ENCODE data around the gene SPDYE6. TPM values are rescaled to one million over a fixed set of nuclear protein-coding genes. Genes with fewer than 3 reads are reported as not detected.
"Not testable (repeated sequence)": the region's sequence is repeated elsewhere in the genome, so short reads cannot be mapped to it uniquely, and the experiment has no call there.

SPDYE6 gene
- total and polyA plus RNA-seq, 7 experiments from 2014 or later = 0.14 to 0.51 (median 0.25) TPM; not detected in 4

- CTCF ChIA-PET = no interaction called here
- no peak for ATAC-seq
- H3K27me3 Mint-ChIP-seq = peaks cover 0 to 3% (median 0%) of the 10 kb centered on the region in 5 donors
- no peak overlapping the region for H3K27ac Mint-ChIP-seq
- H3K4me3 ChIP-seq (ENCODE audit: low read length) = no peak overlapping the region
- no peak for DNase-seq
- no peaks in the 10 kb centered on the region for H3K36me3 Mint-ChIP-seq
- H3K27me3 ChIP-seq (ENCODE audit: control insufficient read depth in 2 of 2, insufficient read depth in 2 of 2, low read length in 2 of 2) = no peaks in the 10 kb centered on the region
- no peak overlapping the region for H3K27ac ChIP-seq (ENCODE audit: low read depth, low read length)
- no peak overlapping the region for H3K4me3 Mint-ChIP-seq
- H3K4me1 ChIP-seq (ENCODE audit: control insufficient read depth in 2 of 2, insufficient read depth in 2 of 2, low read length in 2 of 2) = peaks cover 0 to 10% of the 10 kb centered on the region in 2 donors
- H3K36me3 ChIP-seq (ENCODE audit: control insufficient read depth in 2 of 3, insufficient read depth in 3 of 3, low read length in 3 of 3) = no peaks in the 10 kb centered on the region
- intact Hi-C loops (cut with micrococcal nuclease) = no loop called here
- H3K4me1 Mint-ChIP-seq = peaks cover 0 to 9% (median 0%) of the 10 kb centered on the region in 7 donors
- H3K9me3 Mint-ChIP-seq = no peaks in the 10 kb centered on the region
- POLR2A ChIA-PET = no interaction called here
- no peaks in the 10 kb centered on the region for H3K9me3 ChIP-seq (ENCODE audit: control insufficient read depth in 2 of 3, low read length in 3 of 3)
Observed at GRCh38 chr7:102302025-102302424, 54.2 kb downstream of the SPDYE6 start.

DNA sequence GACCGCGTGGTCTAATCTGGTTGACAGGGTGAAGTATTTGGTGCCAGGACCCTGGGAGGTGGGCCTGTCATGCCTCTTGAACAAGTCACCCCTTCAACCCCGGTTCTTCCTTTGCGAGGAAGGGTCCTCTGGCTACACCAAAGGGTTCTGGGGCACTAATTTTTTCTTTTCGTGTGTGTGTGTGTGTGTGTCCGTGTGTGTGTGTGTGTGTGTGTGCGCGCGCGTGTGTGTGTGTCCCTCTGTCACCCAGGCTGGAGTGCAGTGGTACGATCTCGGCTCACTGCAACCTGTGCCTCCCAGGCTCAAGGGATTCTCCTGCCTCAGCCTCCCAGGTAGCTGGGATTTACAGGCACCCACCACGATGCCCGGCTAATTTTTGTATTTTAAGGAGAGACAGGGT lies 54.9 kb downstream of the SPDYE6 start:
- H3K36me3 ChIP-seq (ENCODE audit: control insufficient read depth in 2 of 3, insufficient read depth in 3 of 3, low read length in 3 of 3); intact Hi-C loops (cut with micrococcal nuclease); H3K9me3 Mint-ChIP-seq; POLR2A ChIA-PET; H3K4me3 Mint-ChIP-seq; H3K4me1 ChIP-seq (ENCODE audit: control insufficient read depth in 2 of 2, insufficient read depth in 2 of 2, low read length in 2 of 2); H3K27me3 Mint-ChIP-seq; DNase-seq; ATAC-seq; H3K27ac Mint-ChIP-seq; H3K4me3 ChIP-seq (ENCODE audit: low read length); H3K9me3 ChIP-seq (ENCODE audit: control insufficient read depth in 2 of 3, low read length in 3 of 3); H3K4me1 Mint-ChIP-seq; CTCF ChIA-PET; H3K36me3 Mint-ChIP-seq; H3K27ac ChIP-seq (ENCODE audit: low read depth, low read length); H3K27me3 ChIP-seq (ENCODE audit: control insufficient read depth in 2 of 2, insufficient read depth in 2 of 2, low read length in 2 of 2): not testable (repeated sequence)

DNA sequence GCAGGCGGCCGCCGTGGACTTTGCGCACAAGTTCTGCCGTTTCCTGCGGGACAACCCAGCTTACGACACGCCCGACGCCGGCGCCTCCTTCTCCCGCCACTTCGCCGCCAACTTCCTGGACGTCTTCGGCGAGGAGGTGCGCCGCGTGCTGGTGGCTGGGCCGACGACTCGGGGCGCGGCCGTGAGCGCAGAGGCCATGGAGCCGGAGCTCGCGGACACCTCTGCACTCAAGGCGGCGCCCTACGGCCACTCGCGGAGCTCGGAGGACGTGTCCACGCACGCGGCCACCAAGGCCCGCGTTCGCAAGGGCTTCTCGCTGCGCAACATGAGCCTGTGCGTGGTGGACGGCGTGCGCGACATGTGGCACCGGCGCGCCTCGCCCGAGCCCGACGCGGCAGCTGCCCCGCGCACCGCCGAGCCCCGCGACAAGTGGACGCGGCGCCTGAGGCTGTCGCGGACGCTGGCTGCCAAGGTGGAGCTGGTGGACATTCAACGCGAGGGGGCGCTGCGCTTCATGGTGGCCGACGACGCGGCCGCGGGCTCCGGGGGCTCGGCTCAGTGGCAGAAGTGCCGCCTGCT lies 55.5 kb downstream of the SPDYE6 start:
- no peaks in the 10 kb centered on the region for H3K36me3 Mint-ChIP-seq
- Histone ChIP-seq H3K27me3 (ENCODE audit: control insufficient read depth in 2 of 2, insufficient read depth in 2 of 2, low read length in 2 of 2) (no peaks in the 10 kb centered on the region), H3K9me3 (ENCODE audit: control insufficient read depth in 2 of 3, low read length in 3 of 3) (no peaks in the 10 kb centered on the region), H3K27ac (ENCODE audit: low read depth, low read length) (no peak overlapping the region), H3K4me3 (ENCODE audit: low read length) (no peak overlapping the region), H3K4me1 (ENCODE audit: control insufficient read depth in 2 of 2, insufficient read depth in 2 of 2, low read length in 2 of 2) (no peaks in the 10 kb centered on the region), H3K36me3 (ENCODE audit: control insufficient read depth in 2 of 3, insufficient read depth in 3 of 3, low read length in 3 of 3) (no peaks in the 10 kb centered on the region)
- ChIA-PET CTCF (no interaction called here), POLR2A (no interaction called here)
- no peak for DNase-seq
- peaks cover 0 to 3% (median 0%) of the 10 kb centered on the region in 5 donors for H3K27me3 Mint-ChIP-seq
- H3K27ac Mint-ChIP-seq = no peak overlapping the region
- intact Hi-C loops (cut with micrococcal nuclease) = no loop called here
- no peak overlapping the region for H3K4me3 Mint-ChIP-seq
- H3K4me1 Mint-ChIP-seq = peaks cover 0 to 9% (median 0%) of the 10 kb centered on the region in 7 donors
- ATAC-seq = no peak
- H3K9me3 Mint-ChIP-seq = no peaks in the 10 kb centered on the region

DNA sequence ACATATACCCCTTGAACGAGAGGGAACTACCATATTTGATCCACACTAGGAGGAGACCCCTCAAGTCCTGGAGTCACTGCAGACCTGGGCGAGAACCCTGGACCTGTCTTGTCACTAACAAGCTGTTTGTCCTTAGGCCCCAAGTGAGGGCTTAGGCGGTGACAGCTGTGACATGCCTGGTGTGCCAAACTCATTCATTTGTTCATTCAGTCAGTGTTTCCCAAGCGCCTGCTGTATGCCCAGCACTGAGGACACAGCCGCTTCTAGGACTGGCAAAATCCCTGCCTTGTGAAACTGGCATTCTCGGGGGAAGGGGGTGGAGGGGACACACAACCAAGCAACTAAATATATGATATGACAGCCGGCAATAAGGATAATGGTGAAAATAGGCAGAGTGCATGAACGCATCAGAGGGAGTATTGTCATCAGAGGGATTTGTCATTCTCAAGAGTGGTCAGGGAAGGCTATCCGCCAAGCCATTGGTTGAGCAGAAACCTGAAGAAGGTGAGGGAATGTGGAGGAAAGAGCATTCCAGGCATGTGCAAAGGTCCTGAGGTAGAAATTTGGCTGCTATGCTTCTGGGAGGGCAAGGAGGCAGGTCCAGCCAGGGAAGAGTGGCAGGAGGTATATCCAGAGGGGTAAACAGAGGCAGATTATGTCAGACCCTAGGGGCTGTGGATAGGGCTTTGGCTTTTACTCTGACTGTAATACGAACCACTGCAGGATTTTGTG lies 58.6 kb downstream of the SPDYE6 start:
- no peaks in the 10 kb centered on the region for H3K9me3 ChIP-seq (ENCODE audit: control insufficient read depth in 2 of 3, low read length in 3 of 3)
- ATAC-seq (no peak), DNase-seq (no peak)
- H3K27ac Mint-ChIP-seq = no peak overlapping the region
- peaks cover 0 to 3% (median 0%) of the 10 kb centered on the region in 5 donors for H3K27me3 Mint-ChIP-seq
- CTCF ChIA-PET = no interaction called here
- no peaks in the 10 kb centered on the region for H3K9me3 Mint-ChIP-seq
- H3K27ac ChIP-seq (ENCODE audit: low read depth, low read length) = no peak overlapping the region
- no peaks in the 10 kb centered on the region for H3K27me3 ChIP-seq (ENCODE audit: control insufficient read depth in 2 of 2, insufficient read depth in 2 of 2, low read length in 2 of 2)
- H3K36me3 ChIP-seq (ENCODE audit: control insufficient read depth in 2 of 3, insufficient read depth in 3 of 3, low read length in 3 of 3) = no peaks in the 10 kb centered on the region
- POLR2A ChIA-PET = no interaction called here
- no peak overlapping the region for H3K4me3 ChIP-seq (ENCODE audit: low read length)
- H3K36me3 Mint-ChIP-seq = no peaks in the 10 kb centered on the region
- intact Hi-C loops (cut with micrococcal nuclease) = no loop called here
- peaks cover 0 to 7% (median 0%) of the 10 kb centered on the region in 7 donors for H3K4me1 Mint-ChIP-seq
- no peak overlapping the region for H3K4me3 Mint-ChIP-seq
- no peaks in the 10 kb centered on the region for H3K4me1 ChIP-seq (ENCODE audit: control insufficient read depth in 2 of 2, insufficient read depth in 2 of 2, low read length in 2 of 2)

- ATAC-seq (no peak), DNase-seq (no peak)
- Mint-ChIP-seq H3K27me3 (peaks cover 0 to 3% (median 0%) of the 10 kb centered on the region in 5 donors), H3K27ac (no peak overlapping the region), H3K4me1 (peaks cover 4 to 13% (median 6%) of the 10 kb centered on the region in 7 donors), H3K36me3 (no peaks in the 10 kb centered on the region), H3K4me3 (no peak overlapping the region), H3K9me3 (no peaks in the 10 kb centered on the region)
- intact Hi-C loops (cut with micrococcal nuclease) = no loop called here
- ChIA-PET POLR2A (no interaction called here), CTCF (no interaction called here)
- Histone ChIP-seq H3K27me3 (ENCODE audit: control insufficient read depth in 2 of 2, insufficient read depth in 2 of 2, low read length in 2 of 2) (no peaks in the 10 kb centered on the region), H3K4me1 (ENCODE audit: control insufficient read depth in 2 of 2, insufficient read depth in 2 of 2, low read length in 2 of 2) (peaks cover 0 to 4% of the 10 kb centered on the region in 2 donors), H3K36me3 (ENCODE audit: control insufficient read depth in 2 of 3, insufficient read depth in 3 of 3, low read length in 3 of 3) (no peaks in the 10 kb centered on the region), H3K9me3 (ENCODE audit: control insufficient read depth in 2 of 3, low read length in 3 of 3) (no peaks in the 10 kb centered on the region), H3K27ac (ENCODE audit: low read depth, low read length) (no peak overlapping the region), H3K4me3 (ENCODE audit: low read length) (no peak overlapping the region)
Observed at GRCh38 chr7:102296514-102296913, 59.7 kb downstream of the SPDYE6 start.

DNA sequence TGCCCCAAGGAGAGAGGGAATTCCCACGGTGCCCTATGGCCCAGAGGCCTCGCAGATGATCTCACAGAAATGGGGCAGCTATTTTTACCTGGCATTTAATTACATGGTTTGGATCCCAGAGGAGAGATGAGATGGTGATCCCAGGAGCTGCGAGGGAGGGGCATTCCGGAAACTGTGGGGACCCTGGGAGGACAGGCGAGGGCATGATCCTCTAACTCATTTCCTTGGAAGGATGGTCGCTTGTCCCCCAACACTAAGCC lies 60.1 kb downstream of the SPDYE6 start:
- ChIA-PET CTCF (no interaction called here), POLR2A (no interaction called here)

More for the DNA sequence above, 60.1 kb downstream of the SPDYE6 start:
- DNase-seq (no peak), ATAC-seq (no peak)
- H3K4me1 ChIP-seq (ENCODE audit: control insufficient read depth in 2 of 2, insufficient read depth in 2 of 2, low read length in 2 of 2) = peaks cover 0 to 4% of the 10 kb centered on the region in 2 donors
- no peak overlapping the region for H3K27ac Mint-ChIP-seq
- no peaks in the 10 kb centered on the region for H3K9me3 Mint-ChIP-seq
- no peaks in the 10 kb centered on the region for H3K36me3 Mint-ChIP-seq
- peaks cover 0 to 3% (median 0%) of the 10 kb centered on the region in 5 donors for H3K27me3 Mint-ChIP-seq
- H3K9me3 ChIP-seq (ENCODE audit: control insufficient read depth in 2 of 3, low read length in 3 of 3) = no peaks in the 10 kb centered on the region
- no peak overlapping the region for H3K27ac ChIP-seq (ENCODE audit: low read depth, low read length)
- H3K36me3 ChIP-seq (ENCODE audit: control insufficient read depth in 2 of 3, insufficient read depth in 3 of 3, low read length in 3 of 3) = no peaks in the 10 kb centered on the region
- H3K4me3 Mint-ChIP-seq = no peak overlapping the region
- intact Hi-C loops (cut with micrococcal nuclease) = no loop called here
- no peak overlapping the region for H3K4me3 ChIP-seq (ENCODE audit: low read length)
- H3K4me1 Mint-ChIP-seq = peaks cover 8 to 17% (median 10%) of the 10 kb centered on the region in 7 donors
- H3K27me3 ChIP-seq (ENCODE audit: control insufficient read depth in 2 of 2, insufficient read depth in 2 of 2, low read length in 2 of 2) = no peaks in the 10 kb centered on the region
